NCI-H1092 treated with DMSO at 0.1 percent for 48 hours (cell line): ENCODE measurements around the gene TOMM6.

Experiments
- DNase-seq: peaks from one replicate; lab custom pipeline; 2025; lab: John Stamatoyannopoulos, UW

The TOMM6 gene

DNA sequence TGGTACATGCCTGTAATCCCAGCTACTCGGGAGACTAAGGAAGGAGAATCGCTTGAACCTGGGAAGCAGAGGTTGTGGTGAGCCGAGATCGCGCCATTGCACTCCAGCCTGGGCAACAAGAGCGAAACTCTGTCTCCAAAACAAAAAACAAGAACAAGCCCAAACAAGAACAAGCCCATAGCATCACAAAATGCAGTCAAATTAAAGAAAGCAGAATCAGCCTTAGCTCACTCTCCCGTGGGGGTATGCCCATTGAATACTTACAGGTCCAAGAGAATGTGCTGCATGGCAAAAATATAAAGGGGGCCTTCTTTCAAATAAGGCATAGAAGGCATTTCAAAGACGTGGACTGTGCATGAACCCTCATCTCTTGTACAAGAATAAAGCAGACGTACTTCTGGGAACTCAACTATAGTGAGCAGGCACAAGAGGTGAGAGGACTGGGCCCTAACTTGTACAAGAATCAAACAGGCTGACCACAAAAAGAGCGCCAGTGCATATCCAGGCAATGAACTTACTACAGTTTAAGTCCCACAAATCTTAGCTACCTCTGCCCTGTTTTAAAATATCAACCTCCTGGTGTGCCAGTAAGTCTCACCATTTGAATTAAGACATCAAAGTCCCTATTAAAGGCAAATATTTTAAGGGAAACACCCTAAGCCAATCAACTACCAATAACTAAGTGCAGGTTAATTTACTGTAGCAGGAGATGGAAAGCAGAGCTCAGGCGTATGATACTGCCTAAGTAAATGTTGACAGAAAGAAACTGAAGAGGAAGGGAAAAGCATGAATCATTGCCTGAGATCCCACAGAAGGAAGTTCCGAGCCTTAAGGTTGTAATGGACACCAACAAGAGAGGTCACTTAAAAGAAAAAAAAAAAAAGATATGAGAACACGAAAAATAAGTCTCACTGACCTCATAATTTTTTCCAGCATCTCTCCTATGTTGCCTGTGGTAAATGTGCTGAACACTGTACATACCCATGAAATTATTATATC, 37.4 kb downstream of the TOMM6 start:
- no peak for DNase-seq

DNA sequence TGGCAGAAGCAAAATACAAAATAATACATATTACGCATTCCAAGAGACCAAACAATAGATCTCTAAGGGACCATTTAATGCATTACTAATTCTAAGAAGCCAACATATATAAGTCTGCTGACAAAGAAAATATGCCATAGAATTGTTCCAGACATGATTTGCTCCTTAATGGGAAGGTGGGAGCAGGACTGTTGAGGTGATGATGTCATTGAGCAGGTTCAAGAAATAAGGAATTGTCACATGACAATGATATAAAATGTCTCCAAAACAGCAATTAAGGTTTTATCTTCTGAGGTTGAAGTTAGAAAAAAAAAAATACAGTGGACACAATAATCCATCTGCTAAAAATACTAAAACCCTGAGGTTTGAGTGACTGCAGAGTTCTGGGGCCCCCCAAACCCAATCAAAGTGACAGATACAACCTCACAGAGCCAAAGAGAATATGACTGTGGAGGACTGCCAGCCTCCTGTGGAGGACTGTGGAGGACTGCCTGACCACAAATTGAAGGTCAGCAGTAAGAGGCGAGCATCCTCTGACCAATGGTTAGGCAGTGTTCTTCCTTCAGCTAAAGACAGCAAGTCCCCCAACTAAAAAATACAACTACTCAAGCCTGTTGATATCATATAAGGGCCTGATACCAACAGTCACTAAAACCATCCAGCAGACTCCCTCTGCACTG, 39.0 kb downstream of the TOMM6 start:
- DNase-seq: no peak

DNA sequence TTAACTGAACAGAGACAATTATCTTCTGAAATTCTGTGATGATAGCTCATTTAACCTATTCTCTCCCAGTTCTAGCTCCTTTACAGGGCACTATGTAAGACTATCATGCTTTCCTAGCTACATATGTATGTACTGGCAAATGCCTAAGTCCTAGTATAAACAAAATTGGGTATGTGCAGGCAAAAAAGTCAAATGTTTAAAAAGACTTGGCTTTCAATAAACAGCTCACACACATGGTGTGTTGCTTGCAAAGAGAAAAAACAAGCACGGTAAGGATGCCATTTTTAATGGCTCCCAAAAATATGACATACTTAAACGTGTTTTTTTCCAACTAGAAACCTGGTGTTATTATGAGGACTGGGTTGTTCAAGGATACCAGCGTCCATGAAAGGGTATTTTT, 44.8 kb downstream of the TOMM6 start:
- DNase-seq: no peak

DNA sequence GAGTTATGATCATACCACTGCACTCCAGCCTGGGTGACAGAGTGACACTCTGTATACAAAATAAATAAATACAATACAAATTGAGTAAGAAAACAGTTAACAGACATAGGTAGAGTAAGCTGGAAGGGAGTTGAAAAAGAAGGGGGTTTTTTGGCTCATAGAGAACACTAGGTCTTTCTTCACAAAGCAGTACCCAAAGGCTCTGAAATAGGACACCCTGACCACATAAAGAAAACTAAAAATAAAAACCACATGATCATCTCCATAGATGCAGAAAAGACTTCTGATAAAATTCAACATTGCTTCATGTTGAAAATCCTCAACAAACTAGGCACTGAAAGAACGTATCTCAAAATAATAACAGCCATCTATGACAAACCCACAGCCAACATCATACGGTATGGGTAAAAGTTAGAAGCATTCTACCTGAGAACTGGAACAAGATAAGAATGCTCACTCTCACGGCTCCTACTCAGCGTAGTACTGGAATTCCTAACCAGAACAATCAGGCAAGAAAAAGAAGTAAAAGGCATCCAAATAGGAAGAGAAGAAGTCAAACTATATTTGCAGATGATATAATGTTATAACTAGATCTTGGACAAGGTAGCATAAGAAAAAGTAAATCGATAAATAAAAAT, 48.6 kb downstream of the TOMM6 start:
- DNase-seq: no peak

DNA sequence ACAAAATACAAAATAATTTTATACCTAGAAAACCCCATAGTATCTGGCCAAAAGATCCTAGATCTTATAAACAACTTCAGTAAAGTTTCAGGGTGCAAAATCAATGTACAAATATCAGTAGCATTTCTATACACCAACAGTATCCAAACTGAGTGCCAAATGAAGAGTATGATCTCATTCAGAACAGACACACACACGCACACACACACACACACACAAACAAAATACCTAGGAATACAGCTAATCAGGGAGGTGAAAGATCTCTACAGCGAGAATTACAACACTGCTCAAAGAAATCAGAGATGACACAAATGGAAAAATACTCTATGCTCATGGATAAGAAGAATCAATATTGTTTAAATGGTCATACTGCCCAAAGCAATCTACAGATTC, 49.2 kb downstream of the TOMM6 start:
- no peak for DNase-seq
